GM12801 (cell line): ENCODE data around the gene PALLD.

Source experiments
- TF ChIP-seq, protein P1 (sequence below): IDR thresholded peaks from one replicate; pipeline ENCODE4 v1.5.1; 2011; ENCODE audit warnings: control low read depth; ENCODE audit not compliant: insufficient read length; ENCODE audit errors: extremely low read depth

PALLD gene

DNA sequence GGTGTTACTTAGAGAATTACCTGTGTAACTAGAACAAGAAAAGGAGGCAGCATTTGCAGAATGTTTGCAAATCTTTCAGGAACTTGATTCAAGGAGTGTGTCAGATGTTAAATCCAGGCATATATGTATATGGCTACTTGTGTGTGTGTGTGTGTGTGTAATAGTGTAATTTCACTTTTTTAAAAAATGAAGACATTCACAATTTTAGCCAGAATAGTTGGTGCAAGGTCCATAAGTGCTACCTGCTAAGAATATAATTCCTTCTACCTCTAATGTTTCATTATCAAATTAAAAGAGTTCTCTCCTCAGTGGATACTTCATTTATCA, 158.0 kb downstream of the PALLD start:
- TF ChIP-seq, protein P1, sequence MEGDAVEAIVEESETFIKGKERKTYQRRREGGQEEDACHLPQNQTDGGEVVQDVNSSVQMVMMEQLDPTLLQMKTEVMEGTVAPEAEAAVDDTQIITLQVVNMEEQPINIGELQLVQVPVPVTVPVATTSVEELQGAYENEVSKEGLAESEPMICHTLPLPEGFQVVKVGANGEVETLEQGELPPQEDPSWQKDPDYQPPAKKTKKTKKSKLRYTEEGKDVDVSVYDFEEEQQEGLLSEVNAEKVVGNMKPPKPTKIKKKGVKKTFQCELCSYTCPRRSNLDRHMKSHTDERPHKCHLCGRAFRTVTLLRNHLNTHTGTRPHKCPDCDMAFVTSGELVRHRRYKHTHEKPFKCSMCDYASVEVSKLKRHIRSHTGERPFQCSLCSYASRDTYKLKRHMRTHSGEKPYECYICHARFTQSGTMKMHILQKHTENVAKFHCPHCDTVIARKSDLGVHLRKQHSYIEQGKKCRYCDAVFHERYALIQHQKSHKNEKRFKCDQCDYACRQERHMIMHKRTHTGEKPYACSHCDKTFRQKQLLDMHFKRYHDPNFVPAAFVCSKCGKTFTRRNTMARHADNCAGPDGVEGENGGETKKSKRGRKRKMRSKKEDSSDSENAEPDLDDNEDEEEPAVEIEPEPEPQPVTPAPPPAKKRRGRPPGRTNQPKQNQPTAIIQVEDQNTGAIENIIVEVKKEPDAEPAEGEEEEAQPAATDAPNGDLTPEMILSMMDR = no peak

DNA sequence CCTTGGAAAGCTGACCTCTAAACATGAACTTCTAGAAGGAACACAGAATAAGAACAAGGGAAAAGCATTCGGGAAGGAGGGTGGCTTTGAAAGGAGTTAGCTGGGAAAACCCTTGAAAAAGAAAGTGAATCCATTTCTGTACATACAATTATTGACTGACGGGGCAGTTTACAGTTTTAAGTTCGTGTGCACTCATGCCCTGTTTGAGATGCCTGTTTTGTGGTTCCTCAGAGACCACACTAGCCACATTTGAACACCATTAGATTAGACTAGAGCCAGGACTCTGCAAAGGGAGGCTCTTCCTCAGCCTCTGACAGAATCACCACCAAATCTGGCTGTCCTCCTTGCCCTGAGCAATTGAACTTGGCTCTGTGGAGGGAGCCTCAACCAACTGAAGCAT, 158.3 kb downstream of the PALLD start:
- TF ChIP-seq, protein P1 = no peak

DNA sequence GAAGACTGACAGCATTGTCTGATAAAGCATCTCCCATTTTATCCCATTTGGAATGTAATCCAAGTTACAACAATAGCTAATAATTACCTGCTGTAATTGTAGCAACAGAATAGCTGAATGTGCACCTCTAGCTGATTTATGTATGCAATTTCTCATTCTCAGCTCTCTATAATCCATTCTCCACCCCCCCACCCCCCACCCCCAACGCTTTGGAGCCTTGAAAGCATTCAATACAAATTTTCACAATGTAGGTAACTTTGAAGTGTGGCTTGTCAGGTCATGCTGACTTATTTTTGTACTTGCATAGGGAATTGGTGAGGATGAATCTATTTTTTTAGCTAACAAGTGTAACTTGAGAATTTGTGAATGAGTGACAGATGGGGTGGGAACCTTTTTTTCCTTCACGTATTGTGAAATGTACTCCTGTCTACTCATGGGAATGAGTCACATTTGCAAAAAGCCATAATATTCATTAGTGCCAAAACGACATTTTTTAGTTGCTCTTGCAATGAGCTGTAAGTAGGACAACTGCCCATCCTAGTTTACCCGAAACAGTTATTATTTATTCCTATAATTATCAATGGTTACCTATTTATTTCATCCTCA, 159.3 kb downstream of the PALLD start:
- TF ChIP-seq, protein P1 = no peak

DNA sequence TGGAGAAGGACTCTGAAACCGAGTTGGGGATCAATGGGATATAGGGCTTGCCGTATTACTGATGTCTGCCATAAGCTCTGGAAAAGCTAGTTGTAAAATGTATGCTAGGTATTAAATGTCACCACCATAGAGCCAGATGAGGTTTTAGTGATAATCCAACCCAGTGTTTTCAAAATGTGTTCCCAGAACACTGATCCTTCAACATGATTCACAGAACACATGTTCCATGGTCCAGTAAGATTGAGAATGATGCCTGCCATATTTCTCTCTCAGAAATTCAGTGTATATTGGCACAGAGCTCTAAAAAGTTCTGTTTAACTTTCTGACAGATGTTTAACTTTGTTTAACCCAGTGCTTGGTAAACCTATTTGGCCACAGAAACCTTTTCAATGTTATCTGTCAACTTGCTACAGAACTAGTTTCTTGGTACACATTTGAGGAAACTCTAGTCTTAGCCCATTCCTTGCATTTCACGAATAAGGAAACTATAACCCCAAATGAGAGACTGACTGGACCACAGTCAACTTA, 160.2 kb downstream of the PALLD start:
- TF ChIP-seq, protein P1 = no peak

DNA sequence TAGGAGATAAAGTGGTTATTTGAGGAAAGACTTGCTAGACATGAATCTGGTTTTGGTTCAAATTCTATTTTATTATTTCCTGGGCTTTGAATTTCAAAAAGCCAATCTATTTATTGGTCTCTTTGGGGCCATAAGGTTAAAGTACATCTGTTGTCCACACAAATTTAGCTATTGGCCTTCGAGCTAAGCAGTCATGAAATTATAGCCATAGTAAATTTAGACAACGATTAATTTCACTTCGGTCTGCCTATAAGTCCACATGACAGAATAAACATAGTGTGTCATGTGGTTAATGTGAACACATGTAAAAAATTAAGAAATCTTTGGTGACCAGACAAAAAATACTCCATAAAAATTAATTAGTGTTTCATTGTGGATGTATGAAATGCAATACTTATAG, 161.9 kb downstream of the PALLD start:
- TF ChIP-seq, protein P1 = no peak

DNA sequence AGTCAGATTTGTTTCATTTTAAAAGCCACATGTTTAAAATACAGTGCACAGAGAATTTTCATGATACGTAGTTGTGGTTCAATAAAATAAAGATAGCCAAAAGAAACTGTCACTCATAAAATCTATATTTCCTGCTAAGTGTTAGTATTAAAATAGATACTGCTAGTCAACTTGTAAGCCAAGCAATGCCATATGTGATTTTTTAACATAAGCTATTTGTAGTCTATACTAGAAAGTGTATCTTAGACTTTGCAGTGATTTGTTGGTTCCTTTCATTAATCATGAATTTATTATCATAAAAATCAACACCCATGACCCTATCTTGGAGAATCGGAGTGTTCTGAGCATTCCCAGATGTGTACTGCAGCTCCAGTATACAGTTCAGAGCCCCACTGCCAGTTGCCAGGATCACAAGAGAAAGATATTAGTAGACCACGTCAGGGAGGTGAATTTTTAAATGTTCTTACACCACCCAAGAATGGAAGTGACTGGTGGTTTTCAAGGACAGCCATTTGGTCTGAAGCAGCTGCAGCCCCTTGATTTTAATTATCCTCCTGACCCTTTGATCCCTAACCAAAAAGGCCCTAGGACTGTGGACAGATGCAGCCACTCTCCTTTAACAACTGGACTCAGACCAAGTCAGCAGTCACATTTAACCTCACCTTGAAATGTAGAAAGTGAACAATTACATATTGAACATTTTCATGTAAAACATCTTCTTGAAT, 163.1 kb downstream of the PALLD start:
- TF ChIP-seq, protein P1 = no peak

DNA sequence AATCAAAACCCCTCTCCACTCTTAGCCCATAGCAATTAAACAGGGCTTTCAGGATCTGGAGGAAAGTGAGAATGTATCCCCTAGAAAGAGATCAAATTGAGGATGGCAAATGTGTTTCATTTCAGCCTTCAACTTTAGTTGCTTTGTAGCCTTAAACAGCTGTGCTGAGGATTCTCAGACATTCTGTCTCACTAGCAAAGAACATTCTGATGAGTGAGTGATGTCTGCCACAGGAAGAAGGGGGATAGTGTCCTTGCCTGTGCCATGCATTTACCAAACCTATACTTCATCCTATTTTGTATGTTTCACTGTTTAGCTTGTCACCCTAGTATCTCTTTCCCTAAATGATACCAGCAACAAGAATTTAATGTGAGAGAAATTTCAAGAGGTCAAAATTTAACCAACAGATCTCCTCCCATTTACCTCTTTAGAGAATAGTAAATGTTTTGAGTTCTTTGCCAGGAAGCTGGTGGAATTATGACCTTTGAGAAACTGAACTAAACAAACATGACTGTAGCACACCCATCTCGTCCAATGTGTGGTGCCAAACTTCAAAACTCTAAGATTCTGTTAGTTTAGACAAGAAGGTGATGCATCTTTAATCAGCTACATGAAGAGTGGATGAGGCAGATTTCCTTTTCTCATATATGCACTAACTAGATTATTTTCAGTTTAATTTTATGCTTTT, 165.6 kb downstream of the PALLD start:
- TF ChIP-seq, protein P1 = no peak
